ENCODE data around the gene BEGAIN. TPM values are rescaled to one million over a fixed set of nuclear protein-coding genes. Genes with fewer than 3 reads are reported as not detected.

BEGAIN gene
- total RNA-seq, 1 donor from 2014 or later: 1.3 TPM

DNA sequence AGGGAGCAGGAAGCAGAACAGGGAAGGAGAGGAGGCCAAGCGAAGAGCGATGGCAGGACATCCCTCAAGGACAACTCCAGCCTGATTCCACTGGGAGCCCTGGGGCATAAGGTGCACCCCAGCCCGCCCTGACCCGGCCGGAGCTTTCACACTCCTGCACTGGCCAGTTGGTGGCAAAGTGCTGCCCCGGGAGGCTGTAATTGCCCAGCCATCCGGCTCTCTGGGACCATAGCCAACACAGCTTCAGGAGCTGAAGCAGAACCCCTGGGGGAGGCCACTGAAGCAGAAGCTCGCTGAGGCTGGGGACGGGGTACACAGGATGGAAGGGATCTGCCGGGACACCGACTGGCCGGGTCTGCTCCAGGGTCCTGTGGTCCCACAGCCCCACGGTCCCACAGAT is 41.9 kb upstream of the BEGAIN start:
- Histone ChIP-seq H3K36me3 (no peaks in the 10 kb centered on the region), H3K4me3 (no peak overlapping the region), H3K4me1 (no peaks in the 10 kb centered on the region), H3K9me3 (no peaks in the 10 kb centered on the region), H3K27me3 (ENCODE audit: low read depth) (peaks cover 13% of the 10 kb centered on the region), H3K27ac (no peak overlapping the region)
- ATAC-seq: no peak
- TF ChIP-seq, protein P1, sequence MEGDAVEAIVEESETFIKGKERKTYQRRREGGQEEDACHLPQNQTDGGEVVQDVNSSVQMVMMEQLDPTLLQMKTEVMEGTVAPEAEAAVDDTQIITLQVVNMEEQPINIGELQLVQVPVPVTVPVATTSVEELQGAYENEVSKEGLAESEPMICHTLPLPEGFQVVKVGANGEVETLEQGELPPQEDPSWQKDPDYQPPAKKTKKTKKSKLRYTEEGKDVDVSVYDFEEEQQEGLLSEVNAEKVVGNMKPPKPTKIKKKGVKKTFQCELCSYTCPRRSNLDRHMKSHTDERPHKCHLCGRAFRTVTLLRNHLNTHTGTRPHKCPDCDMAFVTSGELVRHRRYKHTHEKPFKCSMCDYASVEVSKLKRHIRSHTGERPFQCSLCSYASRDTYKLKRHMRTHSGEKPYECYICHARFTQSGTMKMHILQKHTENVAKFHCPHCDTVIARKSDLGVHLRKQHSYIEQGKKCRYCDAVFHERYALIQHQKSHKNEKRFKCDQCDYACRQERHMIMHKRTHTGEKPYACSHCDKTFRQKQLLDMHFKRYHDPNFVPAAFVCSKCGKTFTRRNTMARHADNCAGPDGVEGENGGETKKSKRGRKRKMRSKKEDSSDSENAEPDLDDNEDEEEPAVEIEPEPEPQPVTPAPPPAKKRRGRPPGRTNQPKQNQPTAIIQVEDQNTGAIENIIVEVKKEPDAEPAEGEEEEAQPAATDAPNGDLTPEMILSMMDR (IDR thresholded peaks at IDR 0.05): no peak
- intact Hi-C loops (cut with DNase I): no loop called here
- DNase-seq: no peak

DNA sequence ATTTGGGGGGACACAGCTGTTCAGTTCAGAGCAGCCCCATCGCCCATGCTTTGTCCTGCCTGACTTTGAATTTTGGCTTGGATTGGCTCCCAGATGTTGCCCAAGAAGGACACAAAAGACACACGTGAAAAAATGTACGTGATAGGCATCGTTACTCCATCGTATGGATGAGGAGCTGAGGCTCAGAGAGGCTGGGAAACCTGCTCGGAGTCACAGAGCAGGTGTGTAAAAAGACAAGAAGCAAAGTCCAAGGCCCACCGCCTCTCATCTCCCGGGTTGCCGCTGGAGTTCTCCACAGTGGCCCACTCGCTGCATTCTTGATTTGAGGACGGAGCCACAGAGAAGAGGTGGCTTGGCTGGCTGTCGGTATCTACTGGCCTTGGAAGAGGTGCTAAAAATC is 41.0 kb upstream of the BEGAIN start:
- TF ChIP-seq, protein P1 (IDR thresholded peaks at IDR 0.05): no peak
- H3K27me3 ChIP-seq (ENCODE audit: low read depth): peaks cover 17% of the 10 kb centered on the region
- ATAC-seq (no peak), DNase-seq (no peak)
- H3K4me1 ChIP-seq: no peaks in the 10 kb centered on the region
- H3K4me3 ChIP-seq: no peak overlapping the region
- H3K9me3 ChIP-seq: no peaks in the 10 kb centered on the region
- H3K27ac ChIP-seq: no peak overlapping the region
- intact Hi-C loops (cut with DNase I): no loop called here
- no peaks in the 10 kb centered on the region for H3K36me3 ChIP-seq

DNA sequence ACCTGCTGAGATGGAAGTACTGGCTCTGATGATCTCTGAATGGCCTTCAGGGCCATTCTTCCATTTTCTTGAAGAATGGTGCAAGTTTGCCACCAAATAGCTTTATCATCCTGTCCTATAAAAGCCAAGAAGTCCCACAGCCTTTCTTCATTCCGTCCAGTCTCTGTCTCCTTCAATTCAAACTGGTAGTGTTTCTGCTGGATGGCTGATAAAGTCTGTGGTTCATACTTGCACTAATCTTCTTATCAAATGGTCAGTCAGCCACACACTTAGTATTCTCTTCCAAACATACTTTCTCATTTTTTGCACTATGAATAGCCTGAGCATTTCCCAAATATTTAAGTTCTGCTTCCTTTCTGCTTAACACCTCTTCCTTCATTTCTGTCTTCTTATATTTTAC is 39.4 kb upstream of the BEGAIN start:
- ATAC-seq: no peak
- intact Hi-C loops (cut with DNase I): no loop called here

DNA sequence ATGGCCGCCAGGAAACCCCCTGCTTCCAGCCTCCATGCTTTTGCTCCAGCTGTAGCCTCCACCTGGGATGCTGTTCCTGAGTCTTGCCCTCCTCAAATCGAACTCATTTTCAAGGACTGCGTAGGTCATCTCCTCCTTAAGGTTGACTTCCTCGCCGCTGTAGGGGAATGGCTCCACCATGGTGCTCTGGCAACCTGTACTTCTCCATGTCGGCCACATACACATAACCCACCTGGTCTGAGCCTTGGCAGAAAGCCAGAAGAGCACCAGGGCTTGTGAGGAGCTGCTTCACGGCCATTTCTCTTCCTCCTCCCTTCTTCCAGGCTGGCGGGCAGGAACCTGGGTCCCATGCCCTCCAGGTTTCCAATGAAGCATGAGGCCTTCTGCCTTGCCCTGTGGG is 36.7 kb upstream of the BEGAIN start:
- Histone ChIP-seq H3K27ac (no peak overlapping the region), H3K9me3 (no peaks in the 10 kb centered on the region), H3K4me1 (peaks cover 16% of the 10 kb centered on the region), H3K27me3 (ENCODE audit: low read depth) (peaks cover 36% of the 10 kb centered on the region), H3K36me3 (no peaks in the 10 kb centered on the region), H3K4me3 (no peak overlapping the region)
- DNase-seq (peak; percentile 11), ATAC-seq (no peak)
- TF ChIP-seq, protein P1 (IDR thresholded peaks at IDR 0.05): no peak
- intact Hi-C loops (cut with DNase I): no loop called here

More for the DNA sequence above, 39.4 kb upstream of the BEGAIN start:
- Histone ChIP-seq H3K9me3 (no peaks in the 10 kb centered on the region), H3K36me3 (no peaks in the 10 kb centered on the region), H3K4me3 (no peak overlapping the region), H3K27ac (no peak overlapping the region), H3K27me3 (ENCODE audit: low read depth) (peaks cover 21% of the 10 kb centered on the region), H3K4me1 (peaks cover 10% of the 10 kb centered on the region)
- DNase-seq: no peak
- TF ChIP-seq, protein P1 (IDR thresholded peaks at IDR 0.05): no peak

DNA sequence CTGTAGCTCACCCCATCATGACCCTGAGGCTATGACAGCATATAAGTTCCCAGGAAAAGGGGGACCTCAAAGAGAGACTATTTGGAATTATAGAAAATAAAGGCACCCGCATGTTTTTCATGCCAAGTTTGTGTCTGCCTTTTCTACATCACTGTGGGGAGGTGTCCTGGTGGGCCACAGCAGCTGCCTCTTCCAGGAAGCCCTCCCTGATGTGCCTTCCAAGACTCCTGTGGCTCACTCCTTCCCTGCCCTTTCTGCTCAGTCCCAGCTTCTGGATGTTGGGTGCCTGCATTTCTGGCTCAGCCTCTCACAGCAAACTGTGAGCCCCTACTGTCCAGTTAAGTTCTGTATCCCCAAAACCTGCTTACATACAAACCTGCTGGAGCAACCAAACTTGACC is 36.3 kb upstream of the BEGAIN start:
- DNase-seq (peak; percentile 9), ATAC-seq (no peak)
- H3K27me3 ChIP-seq (ENCODE audit: low read depth): peaks cover 36% of the 10 kb centered on the region
- TF ChIP-seq, protein P1 (IDR thresholded peaks at IDR 0.05): no peak
- intact Hi-C loops (cut with DNase I): no loop called here
- H3K4me3 ChIP-seq: no peak overlapping the region
- H3K9me3 ChIP-seq: no peaks in the 10 kb centered on the region
- no peak overlapping the region for H3K27ac ChIP-seq
- peaks cover 20% of the 10 kb centered on the region for H3K4me1 ChIP-seq
- no peaks in the 10 kb centered on the region for H3K36me3 ChIP-seq

All from lower lobe of right lung (tissue), 2 donors.